Measurements from ENCODE around the gene CD68. TPM values are rescaled to one million over a fixed set of nuclear protein-coding genes. Genes with fewer than 3 reads are reported as not detected.

The CD68 gene
- total RNA-seq, 4 donors from 2014 or later: 3.8 to 102 (median 35.1) TPM

GRCh38 chr17:7606280-7606679 is 26.8 kb downstream of the CD68 start:
- no peak overlapping the region for H3K27ac ChIP-seq

DNA sequence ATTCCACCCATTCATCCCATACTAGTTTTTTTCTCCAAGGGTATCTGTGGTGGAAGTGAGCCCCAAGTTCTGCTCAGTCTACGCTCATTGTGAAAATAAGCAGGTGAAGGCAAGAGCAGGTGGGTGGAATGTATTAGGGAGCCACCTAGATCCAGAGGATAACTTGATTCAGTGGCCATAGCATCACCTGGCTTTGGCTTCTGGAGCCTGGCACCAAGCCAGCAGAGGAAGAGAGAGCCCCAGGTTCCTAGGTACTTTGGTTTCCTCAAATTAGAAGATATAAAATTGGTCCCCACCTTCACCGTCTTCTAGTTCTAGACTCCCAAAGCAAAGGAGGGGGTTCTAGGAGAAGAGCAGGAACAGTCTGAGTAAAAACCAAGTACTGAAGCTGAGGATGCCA is 31.2 kb downstream of the CD68 start:
- H3K36me3 ChIP-seq: peaks cover 0 to 1% (median 0%) of the 10 kb centered on the region in 4 donors
- H3K27ac ChIP-seq: no peak overlapping the region

More at GRCh38 chr17:7606280-7606679, 26.8 kb downstream of the CD68 start:
- WGBS, 2 donors (ENCODE audit: low coverage in 1 of 2): 93% methylated on average over 4 of the region's 4 CpGs; no CpG with 5 or more reads in 1 of the 2 donors
- peaks cover 0 to 40% (median 16%) of the 10 kb centered on the region in 4 donors for H3K36me3 ChIP-seq
- DNase-seq: no peak
- in situ Hi-C loops (cut with MboI; ENCODE audit: low pct_ligation_motif_present in 1 of 4, low pct_unique_long_range_greater_than_20kb in 1 of 4, low sequenced_read_pairs in 3 of 4) (no loop called here), intact Hi-C loops (cut with DNase I; ENCODE audit: low total_unique reads) (no loop called here)
- H3K27me3 ChIP-seq: no peaks in the 10 kb centered on the region
- H3K4me1 ChIP-seq: peaks cover 0 to 6% (median 0%) of the 10 kb centered on the region in 4 donors
- TF ChIP-seq, protein P1, sequence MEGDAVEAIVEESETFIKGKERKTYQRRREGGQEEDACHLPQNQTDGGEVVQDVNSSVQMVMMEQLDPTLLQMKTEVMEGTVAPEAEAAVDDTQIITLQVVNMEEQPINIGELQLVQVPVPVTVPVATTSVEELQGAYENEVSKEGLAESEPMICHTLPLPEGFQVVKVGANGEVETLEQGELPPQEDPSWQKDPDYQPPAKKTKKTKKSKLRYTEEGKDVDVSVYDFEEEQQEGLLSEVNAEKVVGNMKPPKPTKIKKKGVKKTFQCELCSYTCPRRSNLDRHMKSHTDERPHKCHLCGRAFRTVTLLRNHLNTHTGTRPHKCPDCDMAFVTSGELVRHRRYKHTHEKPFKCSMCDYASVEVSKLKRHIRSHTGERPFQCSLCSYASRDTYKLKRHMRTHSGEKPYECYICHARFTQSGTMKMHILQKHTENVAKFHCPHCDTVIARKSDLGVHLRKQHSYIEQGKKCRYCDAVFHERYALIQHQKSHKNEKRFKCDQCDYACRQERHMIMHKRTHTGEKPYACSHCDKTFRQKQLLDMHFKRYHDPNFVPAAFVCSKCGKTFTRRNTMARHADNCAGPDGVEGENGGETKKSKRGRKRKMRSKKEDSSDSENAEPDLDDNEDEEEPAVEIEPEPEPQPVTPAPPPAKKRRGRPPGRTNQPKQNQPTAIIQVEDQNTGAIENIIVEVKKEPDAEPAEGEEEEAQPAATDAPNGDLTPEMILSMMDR (IDR thresholded peaks at IDR 0.05): no peak
- TF ChIP-seq POLR2AphosphoS5 (IDR thresholded peaks at IDR 0.05) (no peak), EP300 (IDR thresholded peaks at IDR 0.05; ENCODE audit: low read depth) (no peak), POLR2A (IDR thresholded peaks at IDR 0.05) (no peak)
- no peaks in the 10 kb centered on the region for H3K9me3 ChIP-seq
- H3K4me3 ChIP-seq: no peak overlapping the region

DNA sequence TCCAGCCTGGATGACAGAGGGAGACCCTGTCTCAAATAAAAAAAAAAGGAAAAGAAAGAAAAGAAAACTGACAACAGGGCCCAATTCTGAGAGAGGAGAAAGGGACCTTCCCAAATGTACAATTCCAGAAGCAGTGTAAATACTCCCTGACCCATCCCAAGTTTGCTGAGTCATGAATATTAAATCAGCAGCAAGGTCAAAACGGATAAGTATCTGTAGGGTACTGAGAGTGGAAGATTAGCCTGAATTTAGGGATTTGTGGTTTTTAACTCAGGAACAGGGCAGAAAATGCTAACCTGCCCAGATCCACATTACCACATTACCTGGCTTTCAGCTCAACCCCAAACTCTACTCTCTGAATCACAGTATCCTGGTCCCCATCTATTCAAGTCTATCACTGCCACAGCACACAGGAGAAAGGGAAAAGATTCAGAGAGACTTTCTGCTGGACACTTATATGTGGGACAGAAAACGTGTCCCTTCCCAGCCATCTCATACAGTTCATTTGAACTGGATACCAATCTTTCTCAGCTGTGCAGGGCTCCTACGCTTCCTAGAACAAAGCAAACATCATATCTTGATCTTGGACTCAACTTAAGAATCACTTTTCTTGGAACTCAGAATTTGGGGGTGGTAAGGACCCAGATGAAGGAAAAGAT is 32.3 kb downstream of the CD68 start:
- H3K4me1 ChIP-seq: peaks cover 16 to 34% (median 27%) of the 10 kb centered on the region in 4 donors
- H3K36me3 ChIP-seq: no peaks in the 10 kb centered on the region
- 75 to 100% methylated on average over 1 to 3 of the region's 3 CpGs for WGBS, 2 donors (ENCODE audit: low coverage in 1 of 2)
- H3K27ac ChIP-seq: no peak overlapping the region
- H3K27me3 ChIP-seq: no peaks in the 10 kb centered on the region
- in situ Hi-C loops (cut with MboI; ENCODE audit: low pct_ligation_motif_present in 1 of 4, low pct_unique_long_range_greater_than_20kb in 1 of 4, low sequenced_read_pairs in 3 of 4) (no loop called here), intact Hi-C loops (cut with DNase I; ENCODE audit: low total_unique reads) (no loop called here)
- DNase-seq: no peak
- no peak overlapping the region for H3K4me3 ChIP-seq
- TF ChIP-seq POLR2A (IDR thresholded peaks at IDR 0.05) (no peak), POLR2AphosphoS5 (IDR thresholded peaks at IDR 0.05) (no peak)
- H3K9me3 ChIP-seq: no peaks in the 10 kb centered on the region

More for the DNA sequence above, 31.2 kb downstream of the CD68 start:
- in situ Hi-C loops (cut with MboI; ENCODE audit: low pct_ligation_motif_present in 1 of 4, low pct_unique_long_range_greater_than_20kb in 1 of 4, low sequenced_read_pairs in 3 of 4) (no loop called here), intact Hi-C loops (cut with DNase I; ENCODE audit: low total_unique reads) (no loop called here)
- Histone ChIP-seq H3K4me3 (no peak overlapping the region), H3K27me3 (no peaks in the 10 kb centered on the region), H3K9me3 (no peaks in the 10 kb centered on the region), H3K4me1 (peaks cover 16 to 32% (median 27%) of the 10 kb centered on the region in 4 donors)
- DNase-seq: no peak
- TF ChIP-seq EP300 (IDR thresholded peaks at IDR 0.05; ENCODE audit: low read depth) (no peak), POLR2AphosphoS5 (IDR thresholded peaks at IDR 0.05) (no peak), POLR2A (IDR thresholded peaks at IDR 0.05) (no peak)
- TF ChIP-seq, protein P1 (IDR thresholded peaks at IDR 0.05): no peak
- WGBS, 2 donors (ENCODE audit: low coverage in 1 of 2): 98 to 100% methylated on average over 1 to 2 of the region's 2 CpGs

DNA sequence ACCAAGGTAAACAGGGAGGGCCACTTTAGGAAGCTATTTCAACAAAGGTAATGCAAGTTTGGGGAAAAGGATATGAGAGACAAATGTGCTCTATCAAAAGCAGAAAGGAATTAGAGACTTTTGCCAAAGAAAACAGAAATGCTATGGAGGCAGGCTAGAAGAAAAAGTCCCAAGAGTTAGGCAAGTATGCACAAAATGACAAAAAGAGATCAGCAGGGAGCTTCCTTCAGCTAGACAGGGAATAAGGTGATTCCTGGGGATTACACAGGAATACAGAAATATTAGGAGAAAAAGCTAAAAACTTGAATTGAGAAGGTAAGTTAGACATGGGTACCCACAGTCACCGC is 32.8 kb downstream of the CD68 start:
- H3K36me3 ChIP-seq: no peaks in the 10 kb centered on the region
- H3K4me3 ChIP-seq: no peak overlapping the region
- H3K27me3 ChIP-seq: no peaks in the 10 kb centered on the region
- no peak overlapping the region for H3K27ac ChIP-seq
- H3K9me3 ChIP-seq: no peaks in the 10 kb centered on the region
- 96 to 100% methylated on average over 1 of the region's 1 CpG for WGBS, 2 donors (ENCODE audit: low coverage in 1 of 2)
- in situ Hi-C loops (cut with MboI; ENCODE audit: low pct_ligation_motif_present in 1 of 4, low pct_unique_long_range_greater_than_20kb in 1 of 4, low sequenced_read_pairs in 3 of 4) (no loop called here), intact Hi-C loops (cut with DNase I; ENCODE audit: low total_unique reads) (no loop called here)
- DNase-seq: no peak
- TF ChIP-seq EP300 (IDR thresholded peaks at IDR 0.05; ENCODE audit: low read depth): no peak
- TF ChIP-seq, protein P1 (IDR thresholded peaks at IDR 0.05): no peak
- TF ChIP-seq POLR2A (IDR thresholded peaks at IDR 0.05): no peak
- no peak for TF ChIP-seq POLR2AphosphoS5 (IDR thresholded peaks at IDR 0.05)
- H3K4me1 ChIP-seq: peaks cover 16 to 34% (median 27%) of the 10 kb centered on the region in 4 donors
